Measurements from ENCODE around the gene TTC34.

Gene TTC34

GRCh38 chr1:2801535-2802291, at the start of gene TTC34:
Gene TTC34, minus strand, starts transcription at chr1:2801693. Its CDS starts 866 bp downstream, at chr1:2800827.
- no peak for DNase-seq (ENCODE audit: low read depth)

GRCh38 chr1:2850502-2850901, 49.0 kb upstream of the TTC34 start:
- no peak for DNase-seq (ENCODE audit: low read depth)

- no peak for DNase-seq (ENCODE audit: low read depth)
These were observed 46.6 kb upstream of the TTC34 start for GRCh38 chr1:2848006-2848670.

DNA sequence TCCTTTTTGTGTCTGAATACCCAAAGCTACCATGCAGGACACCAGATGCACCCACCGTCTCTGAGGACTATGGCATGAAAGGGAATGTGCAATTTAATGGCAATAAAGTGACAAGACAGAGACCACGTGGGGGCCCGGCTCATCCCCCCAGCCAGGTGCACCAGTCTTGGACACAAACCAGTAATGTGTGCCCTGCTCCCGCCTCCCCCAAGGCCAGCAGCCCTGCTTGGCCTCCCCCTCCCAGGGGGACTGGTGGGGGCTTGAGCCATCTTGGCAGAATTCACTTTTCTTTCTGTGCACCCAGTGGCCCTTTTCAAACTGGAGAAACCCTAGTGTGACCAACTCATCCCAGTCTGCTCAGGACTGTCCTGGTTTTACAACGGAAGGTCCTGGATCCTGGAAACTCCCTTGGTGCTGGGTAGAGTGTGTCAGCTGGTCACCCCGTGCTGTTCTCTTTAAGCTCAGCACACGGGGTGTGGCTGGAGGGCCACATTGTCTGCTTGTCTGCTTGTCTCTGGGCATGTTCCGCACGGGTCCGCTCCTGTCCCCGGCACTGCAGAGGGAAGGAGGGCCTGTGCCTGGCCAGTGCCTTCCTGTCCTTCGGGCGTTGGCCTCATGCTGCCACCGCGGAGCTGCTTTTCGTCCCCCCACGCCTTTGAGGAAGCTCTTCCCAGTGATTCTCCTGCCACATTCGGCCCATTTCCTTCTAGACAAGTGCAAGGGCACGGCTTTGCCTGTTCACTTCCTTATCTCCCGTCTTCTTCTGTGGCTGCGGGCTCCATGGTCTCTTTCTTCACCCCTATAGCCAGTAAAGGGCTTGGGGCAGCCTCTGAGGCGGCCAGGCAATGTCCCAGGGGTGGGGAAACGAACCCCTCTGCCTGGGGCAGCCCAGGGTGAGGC, 45.8 kb upstream of the TTC34 start:
- DNase-seq (ENCODE audit: low read depth) = no peak

DNA sequence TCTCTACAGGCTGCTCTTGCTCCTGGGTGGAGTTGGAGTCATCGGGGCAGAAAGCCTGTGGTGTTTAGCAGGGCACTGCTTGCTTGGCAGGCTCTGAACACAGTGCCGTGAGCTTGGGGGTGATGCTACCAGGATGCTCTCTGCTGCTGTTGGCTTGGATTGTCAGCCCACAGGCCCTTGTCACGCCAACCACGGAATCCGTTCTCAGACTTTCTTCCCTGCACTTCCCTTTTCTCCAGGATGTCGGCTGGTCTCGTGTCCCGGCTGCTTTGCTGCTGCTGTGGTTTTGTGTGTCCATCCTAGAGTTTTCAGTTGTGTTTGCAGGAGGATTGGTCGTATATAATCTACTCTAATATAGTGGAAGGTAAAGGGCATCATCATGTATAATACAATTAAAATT, 44.4 kb upstream of the TTC34 start:
- no peak for DNase-seq (ENCODE audit: low read depth)

DNA sequence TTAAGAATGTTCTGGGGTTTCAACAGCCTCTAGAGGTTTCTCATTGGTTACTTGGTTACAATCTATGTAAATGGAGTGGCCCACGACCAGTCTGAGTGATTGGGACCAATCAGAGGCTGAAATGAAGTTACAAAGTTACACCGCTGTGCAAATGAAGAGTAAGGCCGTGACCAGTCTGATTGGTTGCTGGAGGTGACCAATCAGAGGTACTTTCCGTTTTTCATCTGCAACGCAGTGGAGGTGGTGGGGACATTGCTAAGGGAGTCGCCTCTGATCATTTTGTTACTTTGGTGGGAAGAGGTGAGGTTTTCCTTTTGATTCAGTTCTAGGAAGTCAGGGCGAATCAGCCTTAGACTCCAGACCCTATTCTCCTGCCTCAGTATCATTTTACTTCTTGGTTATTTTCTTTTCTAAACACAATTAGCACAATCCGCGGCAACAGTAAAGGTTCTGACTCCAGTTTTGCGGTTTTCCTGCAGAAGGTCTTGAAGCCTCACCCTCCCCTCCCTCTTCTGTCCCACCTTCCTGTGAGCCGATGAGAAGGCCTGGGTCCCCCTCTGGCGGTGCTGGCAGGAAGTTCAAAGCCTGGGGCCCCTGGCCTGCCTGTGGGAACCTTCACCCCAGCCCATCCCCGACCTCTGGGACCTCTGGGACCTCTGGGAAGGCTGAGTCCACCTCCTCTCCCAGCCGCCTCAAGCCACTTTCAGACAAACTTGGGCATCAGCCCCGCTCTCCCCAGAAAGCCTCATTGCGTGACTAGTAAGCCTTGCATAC, 38.7 kb upstream of the TTC34 start:
- DNase-seq (ENCODE audit: low read depth) = peak; percentile 49

DNA sequence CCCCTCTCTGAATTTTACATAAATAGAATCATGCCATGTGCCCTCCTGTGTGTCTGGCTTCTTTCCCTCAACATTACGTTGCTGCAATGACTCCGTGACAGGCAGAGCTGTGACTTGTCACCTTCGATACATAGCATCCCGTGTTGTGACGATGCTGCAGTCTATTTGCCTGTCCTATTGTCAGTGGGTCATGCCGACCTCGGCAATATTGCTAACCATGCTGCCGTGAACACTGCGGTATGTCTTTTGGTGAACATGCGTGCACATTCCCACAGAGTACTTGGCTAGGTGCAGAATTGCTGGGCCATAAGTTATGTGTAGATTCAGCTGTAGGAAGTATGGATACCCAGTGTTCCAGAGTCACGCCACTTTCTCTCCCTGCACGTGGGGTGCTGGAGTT, 36.3 kb upstream of the TTC34 start:
- no peak for DNase-seq (ENCODE audit: low read depth)

DNA sequence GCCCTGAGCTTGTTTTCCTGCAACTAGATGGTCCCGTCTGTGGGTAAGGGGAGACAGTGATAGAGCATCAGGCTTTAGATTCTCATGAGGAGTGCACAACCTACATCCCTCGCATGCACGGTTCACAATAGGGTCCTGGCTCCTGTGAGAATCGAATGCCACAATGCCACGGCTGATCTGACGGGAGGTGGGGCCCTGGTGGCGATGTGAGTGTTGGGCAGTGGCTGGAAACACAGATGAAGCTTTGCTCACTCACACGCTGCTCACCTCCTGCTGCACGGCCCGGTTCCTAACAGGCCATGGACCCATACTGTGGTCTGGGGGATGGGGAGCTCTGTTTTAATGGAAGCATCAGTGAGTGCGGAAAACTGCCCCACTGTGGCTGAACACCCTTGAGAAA, 35.8 kb upstream of the TTC34 start:
- no peak for DNase-seq (ENCODE audit: low read depth)

DNA sequence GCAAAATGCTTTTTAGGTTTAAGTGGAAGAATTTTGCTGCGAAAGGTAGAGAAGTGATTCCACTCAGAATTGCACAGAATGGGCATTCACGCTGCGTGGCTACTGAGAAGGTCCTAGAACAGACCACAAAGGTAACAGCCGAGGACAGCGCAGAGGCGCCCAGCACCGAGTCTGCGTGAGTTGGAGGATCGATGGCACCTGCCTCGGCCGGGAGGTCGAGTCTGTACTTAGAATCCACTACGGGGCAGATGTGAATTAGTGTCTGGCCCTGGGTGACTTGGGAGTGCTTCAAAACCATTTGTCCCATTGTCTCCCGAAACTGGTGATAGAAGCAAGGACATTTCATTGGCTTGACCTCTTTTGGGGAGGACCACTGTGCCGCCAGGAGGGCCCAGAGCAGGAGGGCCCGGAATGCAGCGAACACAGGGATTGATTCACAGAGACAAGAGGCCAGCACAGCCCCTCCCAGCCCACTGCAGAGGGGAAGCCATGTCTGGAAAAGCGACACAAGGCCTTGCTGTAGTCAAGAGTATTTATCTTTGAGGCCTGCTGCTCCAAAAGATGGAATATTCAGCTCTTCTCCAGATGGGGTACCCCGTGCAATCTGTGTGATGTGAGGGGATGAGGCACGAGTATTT, 35.0 kb upstream of the TTC34 start:
- no peak for DNase-seq (ENCODE audit: low read depth)

- DNase-seq (ENCODE audit: low read depth) = no peak
These were observed 34.2 kb upstream of the TTC34 start for GRCh38 chr1:2835650-2836159.

DNA sequence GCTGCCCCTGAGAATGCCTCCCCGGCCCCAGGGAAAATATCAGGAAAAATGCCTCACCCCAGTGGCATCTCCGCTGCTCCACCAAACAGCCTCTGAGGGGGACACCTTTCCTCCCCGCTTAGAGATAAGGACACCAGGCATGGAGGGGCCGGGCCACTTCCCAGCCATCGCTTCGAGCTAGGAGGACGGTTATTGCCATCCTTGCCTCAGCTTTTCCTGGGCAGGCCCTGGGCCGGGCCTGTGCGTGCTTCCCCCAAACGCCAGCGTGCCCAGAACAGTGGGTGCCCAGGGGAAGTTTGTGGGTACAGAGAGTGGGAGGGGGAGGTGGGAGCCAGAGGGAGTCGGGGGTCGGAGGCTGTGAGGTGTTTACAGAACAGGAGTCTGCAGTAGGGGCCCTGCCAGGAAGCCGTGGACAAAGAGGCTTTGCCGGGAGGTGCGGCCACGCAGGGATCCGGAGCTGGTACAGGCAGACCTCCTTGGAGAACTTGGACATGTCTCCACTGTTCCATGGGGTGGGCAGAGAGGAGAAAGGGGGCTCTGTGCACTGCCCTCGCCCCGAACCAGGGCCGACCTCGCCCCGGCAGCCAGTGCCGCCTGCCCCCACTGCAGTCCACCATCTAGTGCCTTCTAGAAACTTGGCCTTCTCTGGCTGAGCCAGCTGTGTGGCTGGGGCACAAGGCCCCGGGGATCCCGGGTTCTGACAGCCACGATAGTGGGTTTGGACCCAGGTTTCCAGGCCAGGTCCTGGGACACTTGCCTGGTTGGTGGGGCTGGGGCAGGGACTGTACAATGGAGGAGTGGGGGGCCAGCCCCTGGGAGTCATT, 33.5 kb upstream of the TTC34 start:
- DNase-seq (ENCODE audit: low read depth) = no peak

DNA sequence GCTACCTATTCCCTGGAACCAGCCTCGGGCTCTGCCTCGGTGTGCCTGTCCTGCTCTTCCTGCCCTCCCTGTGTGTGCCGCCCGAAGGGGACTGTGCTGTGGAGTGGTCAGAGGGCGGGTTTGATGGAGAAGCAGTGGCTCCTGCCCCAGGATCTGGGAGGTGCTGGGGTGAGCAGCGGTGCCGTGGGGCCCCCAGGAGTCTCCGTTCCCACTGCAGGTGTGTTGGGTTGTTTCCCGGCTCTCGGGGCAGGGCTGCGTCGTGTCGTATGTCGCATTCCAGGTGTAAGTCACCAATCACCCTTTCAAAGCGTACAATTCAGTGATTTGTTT, 32.6 kb upstream of the TTC34 start:
- no peak for DNase-seq (ENCODE audit: low read depth)

DNA sequence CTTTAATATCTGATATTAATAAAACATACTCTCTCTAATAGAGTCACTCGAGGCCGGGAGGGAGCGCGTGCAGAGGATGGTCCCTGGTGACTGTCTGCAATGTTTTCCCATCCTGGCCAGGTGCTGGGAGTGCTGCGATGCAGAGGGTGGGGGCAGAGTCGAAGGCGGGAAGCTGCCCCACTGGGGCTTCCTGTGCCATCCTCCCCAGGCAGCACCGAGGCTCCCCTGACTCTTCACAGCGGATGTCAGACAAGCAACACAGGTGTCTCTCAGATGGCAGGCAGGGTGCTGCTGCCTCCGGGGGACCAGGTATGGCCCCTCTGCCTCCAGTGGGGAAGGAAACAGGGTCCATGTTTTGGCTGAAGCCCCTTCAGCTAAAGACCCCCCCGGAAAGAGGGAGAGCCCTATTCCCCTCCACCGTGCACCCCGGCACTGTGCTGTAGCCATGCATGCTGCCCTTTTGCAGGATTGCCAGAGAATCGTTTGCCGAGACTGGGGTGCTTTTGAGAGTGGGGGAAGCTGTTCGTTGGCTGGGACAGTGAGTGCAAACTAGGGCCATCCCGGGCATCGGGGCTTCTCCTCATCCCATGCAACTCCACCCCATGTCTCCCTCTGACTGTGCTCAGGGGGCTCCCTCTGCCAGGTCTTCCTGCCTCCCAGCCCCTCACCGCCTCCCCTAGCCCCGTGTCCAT, 32.1 kb upstream of the TTC34 start:
- no peak for DNase-seq (ENCODE audit: low read depth)

DNA sequence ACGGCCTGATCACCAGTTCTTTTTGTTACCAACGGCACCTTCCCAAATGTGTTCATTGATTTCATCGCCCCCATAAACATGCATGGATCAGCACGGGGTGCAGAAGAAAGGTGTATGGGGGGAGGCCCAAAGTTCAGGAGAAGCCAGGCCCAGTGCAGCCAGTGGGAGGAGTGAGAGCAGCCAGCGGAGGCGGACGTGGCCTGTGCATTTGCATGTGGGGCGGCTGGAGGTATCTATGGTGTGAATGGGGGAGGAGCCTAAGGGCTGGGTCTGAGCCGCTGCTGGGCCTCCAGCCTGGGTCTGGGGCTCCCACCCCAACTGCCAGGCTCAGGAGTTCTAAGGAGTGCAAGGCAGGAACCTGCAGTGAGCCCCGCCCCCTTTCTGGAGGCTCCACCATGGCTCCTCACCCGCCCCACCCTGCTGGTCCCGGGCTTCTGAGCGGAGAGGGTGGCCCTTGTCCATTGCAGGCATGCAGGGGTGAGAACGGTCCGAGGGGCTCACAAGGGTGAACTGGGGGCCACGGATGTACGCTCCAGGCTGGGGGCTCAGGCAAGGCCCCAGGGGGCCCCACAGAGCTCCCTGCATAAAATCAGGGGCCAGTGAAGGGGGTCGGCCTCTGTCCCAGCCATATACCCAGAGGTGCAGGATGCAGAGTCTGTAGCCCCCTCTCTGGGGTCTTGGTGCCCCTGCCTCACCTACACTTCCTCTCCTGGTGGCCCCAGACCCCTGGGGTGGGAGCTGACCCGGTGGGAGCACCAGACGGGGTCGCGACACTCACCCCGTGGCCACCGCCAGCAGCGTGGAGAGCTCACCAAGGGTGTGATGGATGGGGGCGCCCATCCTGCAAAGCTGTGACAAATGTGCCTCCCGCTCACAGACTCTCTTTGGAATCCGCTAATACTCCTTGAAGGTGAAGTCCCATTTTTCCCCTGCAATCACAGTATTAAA, 31.3 kb upstream of the TTC34 start:
- DNase-seq (ENCODE audit: low read depth) = no peak

DNA sequence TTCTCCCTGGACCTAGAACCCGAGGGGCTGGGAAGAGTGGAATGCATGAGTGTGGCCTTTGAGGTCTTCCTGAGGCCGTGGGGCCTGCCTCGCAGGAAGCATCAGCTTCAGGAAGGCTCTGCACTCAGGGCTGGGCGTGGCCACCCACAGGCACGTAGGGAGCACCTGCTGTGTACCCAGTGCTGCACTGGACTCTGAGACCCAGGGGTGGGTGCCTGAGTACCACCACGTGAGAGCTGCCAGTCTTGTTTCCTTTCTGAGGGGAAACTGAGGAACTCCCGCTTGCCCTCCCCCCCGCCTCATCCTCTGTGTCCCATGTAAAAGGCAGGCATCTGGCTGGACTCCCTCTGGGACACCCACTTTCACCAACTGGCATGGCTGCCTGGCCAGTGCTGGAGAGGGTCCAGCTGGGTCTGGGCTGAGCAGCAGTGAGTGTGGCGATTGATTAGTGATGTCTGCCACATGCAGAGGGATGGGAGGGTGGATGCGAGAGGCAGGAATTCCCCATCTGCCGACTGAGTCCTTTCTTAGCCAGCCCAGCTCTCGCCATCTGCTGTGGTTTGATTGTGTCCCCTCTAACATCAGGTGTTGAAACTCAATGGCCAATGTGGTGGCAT, 30.2 kb upstream of the TTC34 start:
- no peak for DNase-seq (ENCODE audit: low read depth)

GRCh38 chr1:2830761-2831425, 29.4 kb upstream of the TTC34 start:
- DNase-seq (ENCODE audit: low read depth) = no peak

DNA sequence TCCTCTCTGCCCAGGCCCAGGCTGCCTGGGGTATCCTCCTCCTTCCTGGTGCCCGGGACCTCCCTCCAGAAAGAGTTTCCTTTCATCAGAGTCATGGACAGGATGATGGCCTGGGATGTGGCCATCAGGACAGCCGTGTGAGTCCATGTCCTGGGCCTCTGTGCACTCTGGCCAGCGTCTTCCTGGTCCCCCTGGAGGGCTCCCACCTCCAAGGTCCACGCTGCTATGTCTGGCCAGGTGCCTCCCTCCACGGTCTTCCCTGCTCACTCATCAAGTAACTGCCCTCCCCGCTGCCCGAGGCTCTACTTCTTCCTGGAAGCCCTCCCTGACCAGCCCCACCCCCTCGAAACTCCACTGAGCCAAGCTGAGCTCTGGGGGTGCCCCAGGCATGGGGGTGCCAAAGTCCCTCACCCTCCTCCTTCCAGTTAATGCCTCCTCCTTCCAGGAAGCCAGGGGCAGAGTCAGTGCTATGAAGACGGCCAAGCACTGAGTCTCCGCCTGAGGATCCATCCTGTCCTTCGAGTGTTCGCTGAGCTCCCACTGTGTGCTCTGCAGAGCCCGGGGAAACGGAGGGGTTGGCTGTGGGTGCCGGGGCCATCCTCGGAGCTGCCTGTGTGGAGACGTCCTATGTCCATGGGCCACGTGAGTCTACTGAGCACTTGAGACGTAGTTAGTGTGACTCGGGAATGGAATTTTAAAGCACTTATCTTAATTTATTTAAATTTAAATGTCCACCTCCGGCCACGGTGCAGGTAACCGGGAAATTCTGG, 28.5 kb upstream of the TTC34 start:
- DNase-seq (ENCODE audit: low read depth) = no peak
